ENCODE measurements around the gene CCR1.
"Not testable (repeated sequence)": the region's sequence is repeated elsewhere in the genome, so short reads cannot be mapped to it uniquely, and the experiment has no call there.

Gene CCR1

DNA sequence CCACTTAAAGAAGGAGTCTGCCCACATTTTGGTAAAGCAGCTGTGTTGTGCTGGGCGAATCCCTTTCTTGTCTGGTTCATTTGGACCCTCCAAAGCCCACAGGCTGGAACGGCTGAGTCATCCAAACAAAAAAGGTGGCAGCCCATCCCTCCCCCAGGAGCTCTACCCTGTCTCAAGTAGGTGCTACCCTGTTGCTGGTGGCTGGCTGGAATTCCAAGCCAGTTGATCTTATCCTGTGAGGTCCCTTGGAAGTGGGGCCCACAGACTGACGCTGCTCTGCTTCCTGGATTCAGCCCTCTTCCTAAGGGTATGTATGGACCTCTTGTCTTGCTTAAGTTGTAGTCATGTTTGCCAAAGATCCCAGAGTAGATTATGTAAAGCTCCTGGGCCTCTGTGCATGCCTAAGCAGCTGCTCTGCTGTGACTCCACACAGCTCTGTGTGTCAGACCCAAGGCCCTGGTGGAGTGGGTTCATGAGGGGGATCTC, 44.5 kb downstream of the CCR1 start:
- peak; percentile 97 for DNase-seq
- peak overlapping the region; percentile 65 for H3K27ac ChIP-seq (ENCODE audit: low read depth, low read length)

DNA sequence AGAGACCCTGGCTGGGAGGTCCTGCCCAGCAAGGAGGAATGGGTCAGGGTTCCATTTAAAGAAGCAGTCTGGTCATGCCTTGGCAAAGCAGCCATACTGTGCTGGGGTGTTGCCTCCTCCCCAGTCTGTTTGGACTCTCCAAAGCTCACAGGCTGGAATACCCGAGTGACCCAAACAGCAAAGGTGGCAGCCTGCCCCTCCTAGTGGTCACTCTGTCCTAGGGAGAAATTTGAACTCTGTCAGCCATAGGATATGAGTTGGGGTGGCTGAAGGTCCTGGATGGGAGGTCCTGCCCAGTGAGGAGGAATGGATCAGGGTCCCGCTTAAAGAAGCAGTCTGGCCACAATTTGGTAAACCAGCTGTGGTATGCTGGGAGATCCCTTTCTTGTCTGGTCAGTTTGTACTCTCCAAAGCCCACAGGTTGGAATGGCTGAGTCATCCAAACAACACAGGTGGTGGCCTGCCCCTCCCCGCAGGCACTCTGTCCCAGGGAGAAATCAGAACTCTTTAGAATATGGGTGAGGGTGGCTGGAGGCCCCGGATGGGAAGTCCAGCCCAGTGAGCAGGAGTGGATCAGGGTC, 45.0 kb downstream of the CCR1 start:
- Histone ChIP-seq H3K79me2 (ENCODE audit: control insufficient read depth, insufficient read depth, low read length) (no peaks in the 10 kb centered on the region), H4K5ac (ENCODE audit: low read length) (no peak overlapping the region), H2BK5ac (ENCODE audit: low read length) (peak overlapping the region; percentile 39), H2BK120ac (ENCODE audit: low read depth, low read length) (peak overlapping the region; percentile 63), H2BK15ac (replicated peaks; ENCODE audit: low read depth) (no peak overlapping the region), H3K4ac (ENCODE audit: low read depth, low read length) (peak overlapping the region; percentile 76), H3K9ac (ENCODE audit: low read length) (no peak overlapping the region), H3K18ac (ENCODE audit: low read length) (peak overlapping the region; percentile 23), H3K4me1 (ENCODE audit: control insufficient read depth, low read depth, low read length) (peaks cover 2% of the 10 kb centered on the region), H2AK5ac (ENCODE audit: low read length) (no peak overlapping the region), H3K23ac (ENCODE audit: low read length) (no peak overlapping the region), H3K36me3 (ENCODE audit: control insufficient read depth, insufficient read depth, low read length) (no peaks in the 10 kb centered on the region), H3K27ac (ENCODE audit: low read depth, low read length) (peak overlapping the region; percentile 65), H3K4me2 (ENCODE audit: low read length) (no peak overlapping the region), H3K27me3 (ENCODE audit: insufficient read depth, low read length, poor library complexity) (no peaks in the 10 kb centered on the region), H4K8ac (ENCODE audit: low read depth, low read length) (no peak overlapping the region), H3K4me3 (ENCODE audit: low read length) (no peak overlapping the region), H3K79me1 (ENCODE audit: low read length) (no peaks in the 10 kb centered on the region), H3K56ac (ENCODE audit: low read length) (peak overlapping the region; percentile 62)
- peak; percentile 92 for DNase-seq
- no CpG with 5 or more reads among the region's 4 CpGs for WGBS (ENCODE audit: extremely low coverage, insufficient coverage, low lambda C conversion rate)

More for the DNA sequence above, 44.5 kb downstream of the CCR1 start:
- H3K4me3 ChIP-seq (ENCODE audit: low read length): no peak overlapping the region
- no peaks in the 10 kb centered on the region for H3K79me1 ChIP-seq (ENCODE audit: low read length)
- H4K8ac ChIP-seq (ENCODE audit: low read depth, low read length): peak overlapping the region; percentile 65
- WGBS (ENCODE audit: extremely low coverage, insufficient coverage, low lambda C conversion rate): no CpG with 5 or more reads among the region's 3 CpGs
- H2BK5ac ChIP-seq (ENCODE audit: low read length): peak overlapping the region; percentile 39
- H2BK120ac ChIP-seq (ENCODE audit: low read depth, low read length): peak overlapping the region; percentile 65
- no peaks in the 10 kb centered on the region for H3K27me3 ChIP-seq (ENCODE audit: insufficient read depth, low read length, poor library complexity)
- H3K4me2 ChIP-seq (ENCODE audit: low read length): no peak overlapping the region
- H3K23ac ChIP-seq (ENCODE audit: low read length): no peak overlapping the region
- H4K5ac ChIP-seq (ENCODE audit: low read length): no peak overlapping the region
- peaks cover 2% of the 10 kb centered on the region for H3K4me1 ChIP-seq (ENCODE audit: control insufficient read depth, low read depth, low read length)
- H3K56ac ChIP-seq (ENCODE audit: low read length): peak overlapping the region; percentile 62
- no peaks in the 10 kb centered on the region for H3K36me3 ChIP-seq (ENCODE audit: control insufficient read depth, insufficient read depth, low read length)
- H3K9ac ChIP-seq (ENCODE audit: low read length): no peak overlapping the region
- H3K79me2 ChIP-seq (ENCODE audit: control insufficient read depth, insufficient read depth, low read length): no peaks in the 10 kb centered on the region
- H2AK5ac ChIP-seq (ENCODE audit: low read length): no peak overlapping the region
- peak overlapping the region; percentile 91 for H3K4ac ChIP-seq (ENCODE audit: low read depth, low read length)
- H2BK15ac ChIP-seq (replicated peaks; ENCODE audit: low read depth): no peak overlapping the region
- peak overlapping the region; percentile 69 for H3K18ac ChIP-seq (ENCODE audit: low read length)

- H3K27me3 ChIP-seq (ENCODE audit: insufficient read depth, low read length, poor library complexity); H2BK120ac ChIP-seq (ENCODE audit: low read depth, low read length); H3K9ac ChIP-seq (ENCODE audit: low read length); H3K79me2 ChIP-seq (ENCODE audit: control insufficient read depth, insufficient read depth, low read length); H4K8ac ChIP-seq (ENCODE audit: low read depth, low read length); H3K56ac ChIP-seq (ENCODE audit: low read length); H3K4ac ChIP-seq (ENCODE audit: low read depth, low read length); H3K36me3 ChIP-seq (ENCODE audit: control insufficient read depth, insufficient read depth, low read length); H2BK15ac ChIP-seq (replicated peaks; ENCODE audit: low read depth); H3K79me1 ChIP-seq (ENCODE audit: low read length); H4K5ac ChIP-seq (ENCODE audit: low read length); H3K4me2 ChIP-seq (ENCODE audit: low read length); H3K4me3 ChIP-seq (ENCODE audit: low read length); H3K23ac ChIP-seq (ENCODE audit: low read length); H2AK5ac ChIP-seq (ENCODE audit: low read length); H3K4me1 ChIP-seq (ENCODE audit: control insufficient read depth, low read depth, low read length); DNase-seq; H3K18ac ChIP-seq (ENCODE audit: low read length); H2BK5ac ChIP-seq (ENCODE audit: low read length); H3K27ac ChIP-seq (ENCODE audit: low read depth, low read length): not testable (repeated sequence)
- no CpG with 5 or more reads among the region's 1 CpG for WGBS (ENCODE audit: extremely low coverage, insufficient coverage, low lambda C conversion rate)
These were observed 50.4 kb downstream of the CCR1 start for GRCh38 chr3:46157685-46158084.

GRCh38 chr3:46154311-46154710, 53.8 kb downstream of the CCR1 start:
- no peaks in the 10 kb centered on the region for H3K27me3 ChIP-seq (ENCODE audit: insufficient read depth, low read length, poor library complexity)
- H3K9ac ChIP-seq (ENCODE audit: low read length): no peak overlapping the region
- H3K4me1 ChIP-seq (ENCODE audit: control insufficient read depth, low read depth, low read length): no peaks in the 10 kb centered on the region
- no peak overlapping the region for H2AK5ac ChIP-seq (ENCODE audit: low read length)
- H4K8ac ChIP-seq (ENCODE audit: low read depth, low read length): no peak overlapping the region
- no peak overlapping the region for H3K4ac ChIP-seq (ENCODE audit: low read depth, low read length)
- H3K56ac ChIP-seq (ENCODE audit: low read length): no peak overlapping the region
- no peak overlapping the region for H3K27ac ChIP-seq (ENCODE audit: low read depth, low read length)
- H3K79me2 ChIP-seq (ENCODE audit: control insufficient read depth, insufficient read depth, low read length): no peaks in the 10 kb centered on the region
- H2BK15ac ChIP-seq (replicated peaks; ENCODE audit: low read depth): no peak overlapping the region
- H3K23ac ChIP-seq (ENCODE audit: low read length): no peak overlapping the region
- DNase-seq: no peak
- H3K4me2 ChIP-seq (ENCODE audit: low read length): no peak overlapping the region
- no CpG with 5 or more reads among the region's 1 CpG for WGBS (ENCODE audit: extremely low coverage, insufficient coverage, low lambda C conversion rate)
- no peak overlapping the region for H2BK5ac ChIP-seq (ENCODE audit: low read length)
- no peaks in the 10 kb centered on the region for H3K36me3 ChIP-seq (ENCODE audit: control insufficient read depth, insufficient read depth, low read length)
- H3K18ac ChIP-seq (ENCODE audit: low read length): no peak overlapping the region
- H3K79me1 ChIP-seq (ENCODE audit: low read length): no peaks in the 10 kb centered on the region
- H2BK120ac ChIP-seq (ENCODE audit: low read depth, low read length): no peak overlapping the region
- no peak overlapping the region for H3K4me3 ChIP-seq (ENCODE audit: low read length)
- no peak overlapping the region for H4K5ac ChIP-seq (ENCODE audit: low read length)

All from mesendoderm (in vitro differentiated cells).